OCI-LY7 (cell line): ENCODE data around the gene LCNL1. TPM values are rescaled to one million over a fixed set of nuclear protein-coding genes. Genes with fewer than 3 reads are reported as not detected.

ENCODE experiments used
- BruUV-seq: library from RNA; stranded (reverse); fragments of 400-500 nt; replicated peaks from 2 replicates; lab custom pipeline; 2021; lab: Mats Ljungman, UMichigan
- CTCF ChIA-PET: fragments of 300-600 bp; sonication (Branson Sonifier 250); formaldehyde crosslinking; loops from one replicate; lab custom pipeline; 2022; ENCODE audit warnings: antibody characterized with exemption; ENCODE audit not compliant: unreplicated experiment; lab: Charles Lee
- POLR2A ChIA-PET: fragments of 300-600 bp; sonication (Branson Sonifier 250); formaldehyde crosslinking; loops from one replicate; lab custom pipeline; 2022; ENCODE audit warnings: antibody characterized with exemption; lab: Charles Lee
- DNase-seq: peaks from one replicate; pipeline ENCODE4 v3.0.0-alpha.2; 2015; ENCODE audit warnings: low spot score
- H2AFZ ChIP-seq: fragments of 200-600 bp; sonication (generic), shearing (Covaris generic); 2 replicates; pipeline ENCODE4 v1.6.1; 2014; ENCODE audit warnings: mild to moderate bottlenecking, antibody characterized with exemption, low read length, moderate library complexity
- H3K27ac ChIP-seq: fragments of 200-600 bp; sonication (generic); 2 replicates; pipeline ENCODE4 v1.5.1; 2014; ENCODE audit warnings: mixed run types, low read depth, mild to moderate bottlenecking, moderate library complexity, low read length, inconsistent platforms; ENCODE audit not compliant: poor library complexity, severe bottlenecking
- H3K36me3 ChIP-seq: fragments of 200-600 bp; sonication (generic); 2 replicates; pipeline ENCODE4 v1.6.1; 2014; ENCODE audit warnings: mild to moderate bottlenecking, antibody characterized with exemption, low read length, moderate library complexity, mixed read lengths; ENCODE audit not compliant: insufficient read depth
- H3K4me1 ChIP-seq: fragments of 200-600 bp; sonication (generic); 2 replicates; pipeline ENCODE4 v1.5.1; 2014; ENCODE audit warnings: mild to moderate bottlenecking, low read length; ENCODE audit not compliant: insufficient read depth, poor library complexity, severe bottlenecking
- H3K4me2 ChIP-seq: fragments of 200-600 bp; sonication (generic); 2 replicates; pipeline ENCODE4 v1.6.1; 2014; ENCODE audit warnings: mild to moderate bottlenecking, low read length
- H3K4me3 ChIP-seq: fragments of 200-600 bp; sonication (generic); 2 replicates; pipeline ENCODE4 v1.5.1; 2014; ENCODE audit warnings: mild to moderate bottlenecking, low read depth, low read length; ENCODE audit not compliant: poor library complexity, severe bottlenecking
- H3K79me2 ChIP-seq: fragments of 200-600 bp; sonication (generic); 2 replicates; pipeline ENCODE4 v1.6.1; 2016; ENCODE audit warnings: low read depth, mild to moderate bottlenecking, low read length, moderate library complexity, mixed read lengths; ENCODE audit not compliant: insufficient read depth
- H3K9me2 ChIP-seq: fragments of 200-600 bp; sonication (generic); 2 replicates; pipeline ENCODE4 v1.6.1; 2016; ENCODE audit warnings: mild to moderate bottlenecking, low read length, mixed read lengths; ENCODE audit not compliant: insufficient read depth
- H3K9me3 ChIP-seq: fragments of 200-600 bp; sonication (generic); 2 replicates; pipeline ENCODE4 v1.6.1; 2014; ENCODE audit warnings: mild to moderate bottlenecking, mixed run types, low read length, mixed read lengths
- H4K20me1 ChIP-seq: fragments of 200-600 bp; sonication (generic); 2 replicates; pipeline ENCODE4 v1.6.1; 2014; ENCODE audit warnings: mild to moderate bottlenecking, antibody characterized with exemption, low read length, moderate library complexity, mixed read lengths; ENCODE audit not compliant: insufficient read depth
- CTCF ChIP-seq: fragments of 200-600 bp; sonication (generic); conservative IDR thresholded peaks from 2 replicates; pipeline ENCODE4 v1.5.1; 2014; ENCODE audit warnings: mild to moderate bottlenecking, antibody characterized with exemption, low read length, moderate library complexity, mixed read lengths
- EZH2phosphoT487 ChIP-seq: fragments of 200-600 bp; sonication (generic); IDR thresholded peaks from 2 replicates; pipeline ENCODE4 v1.6.1; 2018; ENCODE audit warnings: low read depth, borderline replicate concordance, mild to moderate bottlenecking, mixed run types, antibody characterized with exemption, low read length, moderate library complexity, mixed read lengths
- intact Hi-C: fragments of 100-400 bp; cut with micrococcal nuclease; formaldehyde crosslinking; loops from one replicate; pipeline ENCODE4 v1.10.0; 2022; ENCODE audit not compliant: unreplicated experiment
- total RNA-seq, 2 experiments: library from RNA; depleted of rRNA in 1 of 2; stranded (reverse); fragments of >200 nt in 1 of 2; shearing (Covaris generic) in 1 of 2; gene quantifications; 2 replicates each; pipeline ENCODE4 v1.2.3, GENCODE V29; 2014 to 2022

Gene LCNL1
- total RNA-seq, 2 experiments from 2014 or later: not detected

GRCh38 chr9:136972335-136972734, 10.5 kb upstream of the LCNL1 start:
- Histone ChIP-seq H3K79me2 (no peaks in the 10 kb centered on the region), H3K27ac (no peak overlapping the region), H2AFZ (no peak overlapping the region), H3K9me3 (no peaks in the 10 kb centered on the region), H3K4me3 (no peak overlapping the region), H3K4me2 (no peak overlapping the region), H4K20me1 (no peaks in the 10 kb centered on the region), H3K9me2 (no peaks in the 10 kb centered on the region), H3K4me1 (no peaks in the 10 kb centered on the region), H3K36me3 (no peaks in the 10 kb centered on the region)
- DNase-seq: no peak
- TF ChIP-seq CTCF (no peak), EZH2phosphoT487 (no peak)
- ChIA-PET CTCF (no interaction called here), POLR2A (no interaction called here)
- no TSS peak for BruUV-seq
- intact Hi-C loops: no loop called here

GRCh38 chr9:136972743-136973142, 10.1 kb upstream of the LCNL1 start:
- ChIA-PET POLR2A (no interaction called here), CTCF (no interaction called here)
- Histone ChIP-seq H4K20me1 (no peaks in the 10 kb centered on the region), H2AFZ (no peak overlapping the region), H3K4me3 (no peak overlapping the region), H3K79me2 (no peaks in the 10 kb centered on the region), H3K4me2 (no peak overlapping the region), H3K27ac (no peak overlapping the region), H3K9me2 (no peaks in the 10 kb centered on the region), H3K4me1 (no peaks in the 10 kb centered on the region), H3K9me3 (no peaks in the 10 kb centered on the region), H3K36me3 (no peaks in the 10 kb centered on the region)
- BruUV-seq: no TSS peak
- no peak for DNase-seq
- intact Hi-C loops: no loop called here
- TF ChIP-seq EZH2phosphoT487 (no peak), CTCF (no peak)

GRCh38 chr9:136973618-136974617, 8.9 kb upstream of the LCNL1 start:
- CTCF ChIA-PET: interaction anchor here (0.6 kb wide), 1 partner anchor 28 kb away, joined by 3 read pairs; no protein-coding TSS in a partner anchor
- H2AFZ ChIP-seq: no peak overlapping the region
- no peak for DNase-seq
- intact Hi-C loops: no loop called here
- POLR2A ChIA-PET: no interaction called here
- no peaks in the 10 kb centered on the region for H3K79me2 ChIP-seq
- no peaks in the 10 kb centered on the region for H3K9me2 ChIP-seq
- H3K9me3 ChIP-seq: no peaks in the 10 kb centered on the region
- no peak overlapping the region for H3K4me2 ChIP-seq
- BruUV-seq: no TSS peak
- H3K4me1 ChIP-seq: no peaks in the 10 kb centered on the region
- no peaks in the 10 kb centered on the region for H3K36me3 ChIP-seq
- no peak overlapping the region for H3K4me3 ChIP-seq
- H4K20me1 ChIP-seq: no peaks in the 10 kb centered on the region
- no peak overlapping the region for H3K27ac ChIP-seq
- TF ChIP-seq CTCF: no peak
- TF ChIP-seq EZH2phosphoT487: no peak
